GM12873 (cell line): ENCODE results near the gene CCNYL1.

Experiments
- CTCF ChIP-seq: IDR thresholded peaks from 2 replicates; pipeline ENCODE4 v1.5.1; 2012; ENCODE audit warnings: low read depth, mild to moderate bottlenecking, moderate library complexity, low read length, control low read depth; ENCODE audit not compliant: insufficient read depth; ENCODE audit errors: missing control alignments

CCNYL1 gene

GRCh38 chr2:207722773-207723424 lies 11.5 kb downstream of the CCNYL1 start:
- no peak for TF ChIP-seq CTCF

DNA sequence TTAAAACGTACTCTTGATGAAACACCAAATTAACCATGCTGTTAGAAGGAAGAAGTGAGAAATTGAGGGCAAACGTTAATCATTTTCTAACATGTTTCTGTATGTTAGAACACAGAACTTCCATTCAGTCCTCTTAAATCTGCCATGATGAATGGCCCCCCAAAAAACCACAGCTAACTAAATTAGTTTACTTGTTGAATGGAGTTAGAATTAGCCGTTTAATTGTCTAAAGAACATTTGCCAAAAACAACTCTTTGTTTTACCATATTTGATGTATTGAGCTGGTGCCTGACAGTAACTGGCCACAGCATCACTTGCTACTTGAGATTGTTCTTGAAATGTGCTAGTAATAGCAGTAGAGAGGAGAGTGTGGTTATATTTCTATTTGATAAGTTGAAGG lies 12.7 kb downstream of the CCNYL1 start:
- no peak for TF ChIP-seq CTCF

GRCh38 chr2:207725873-207726578 lies 14.6 kb downstream of the CCNYL1 start:
- TF ChIP-seq CTCF: no peak

DNA sequence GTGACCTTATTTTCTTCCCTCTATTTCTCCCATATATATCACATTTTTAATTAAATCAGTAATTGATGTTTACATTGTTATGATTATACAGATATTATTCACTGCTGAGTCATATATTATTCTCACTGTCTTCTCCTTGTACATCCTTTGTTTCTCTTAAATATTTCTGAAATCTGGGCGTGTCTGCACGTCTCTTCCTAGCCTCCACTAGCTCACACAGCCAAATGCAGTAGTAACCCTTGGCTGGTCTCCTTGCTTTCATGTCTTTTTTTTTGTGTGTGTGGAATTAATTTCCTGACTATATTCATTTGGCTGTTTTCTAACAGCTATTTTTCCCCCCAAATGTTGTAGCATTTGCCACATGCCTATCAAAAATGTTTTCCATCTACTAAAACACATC lies 15.8 kb downstream of the CCNYL1 start:
- no peak for TF ChIP-seq CTCF

DNA sequence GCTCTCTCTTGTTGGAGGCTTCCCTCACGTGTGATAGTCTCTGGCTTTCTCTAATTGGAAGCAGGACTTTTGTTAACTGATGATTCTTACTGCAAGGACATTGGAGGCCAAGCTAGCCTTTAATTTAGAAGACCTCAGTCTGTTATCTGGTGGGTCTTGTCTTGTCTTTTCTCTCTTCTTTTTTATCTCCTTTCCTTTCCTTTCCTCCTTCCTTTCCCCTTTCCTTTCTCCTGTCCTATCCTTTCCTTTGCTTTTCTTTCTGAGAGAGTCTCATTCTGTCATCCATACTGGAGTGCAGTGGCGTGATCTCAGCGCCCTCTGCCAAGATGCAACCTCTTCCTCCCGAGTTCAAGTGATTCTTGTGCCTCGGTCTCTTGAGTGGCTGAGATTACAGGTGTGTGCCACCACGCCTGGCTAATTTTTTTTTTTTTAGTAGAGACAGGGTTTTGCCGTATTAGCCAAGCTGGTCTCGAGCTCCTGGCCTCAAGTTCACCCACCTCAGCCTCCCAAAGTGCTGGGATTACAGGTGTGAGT lies 18.1 kb downstream of the CCNYL1 start:
- no peak for TF ChIP-seq CTCF

DNA sequence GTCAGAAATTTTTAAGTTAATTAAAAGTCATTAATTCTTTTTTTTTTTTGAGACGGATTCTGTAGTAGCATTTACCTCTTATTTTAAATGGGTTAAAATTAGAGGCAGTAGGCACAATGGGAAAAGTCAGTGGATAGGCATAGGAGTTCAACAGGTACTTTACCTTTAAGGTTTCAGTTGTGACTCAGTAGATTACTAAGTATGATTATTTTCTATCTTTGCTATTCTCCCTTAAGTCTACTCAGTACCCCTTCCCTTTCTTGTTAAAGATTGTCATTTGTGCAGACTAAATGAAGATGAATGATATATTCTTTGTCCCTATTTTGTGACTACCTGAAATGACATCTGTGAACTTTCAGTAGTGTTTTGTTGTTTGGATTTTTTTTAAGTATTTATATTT lies 19.7 kb downstream of the CCNYL1 start:
- TF ChIP-seq CTCF: no peak

- no peak for TF ChIP-seq CTCF
Observed at GRCh38 chr2:207733597-207734240, 22.3 kb downstream of the CCNYL1 start.
